Fibroblast of villous mesenchyme (primary cell): Measurements from ENCODE around the gene DENND1C. TPM values are rescaled to one million over a fixed set of nuclear protein-coding genes. Genes with fewer than 3 reads are reported as not detected.

Experiments used
- DNase-seq: peaks from one replicate; pipeline ENCODE4 v3.0.0-alpha.2; 2010; ENCODE audit warnings: low read depth
- H3K4me3 ChIP-seq: 2 replicates; pipeline ENCODE4 v1.5.1; 2011; ENCODE audit warnings: low read depth, mild to moderate bottlenecking, low read length
- total RNA-seq: library from RNA; depleted of rRNA; stranded (reverse); fragments of >200 nt; gene quantifications from 2 replicates; pipeline ENCODE4 v1.2.3, GENCODE V29; 2012
- TF ChIP-seq, protein P1 (sequence below): IDR thresholded peaks from 2 replicates; pipeline ENCODE4 v1.5.1; 2012; ENCODE audit warnings: low read depth, mild to moderate bottlenecking, low read length; ENCODE audit not compliant: insufficient read depth

The DENND1C gene
- total RNA-seq, 1 donor, result not detected

DNA sequence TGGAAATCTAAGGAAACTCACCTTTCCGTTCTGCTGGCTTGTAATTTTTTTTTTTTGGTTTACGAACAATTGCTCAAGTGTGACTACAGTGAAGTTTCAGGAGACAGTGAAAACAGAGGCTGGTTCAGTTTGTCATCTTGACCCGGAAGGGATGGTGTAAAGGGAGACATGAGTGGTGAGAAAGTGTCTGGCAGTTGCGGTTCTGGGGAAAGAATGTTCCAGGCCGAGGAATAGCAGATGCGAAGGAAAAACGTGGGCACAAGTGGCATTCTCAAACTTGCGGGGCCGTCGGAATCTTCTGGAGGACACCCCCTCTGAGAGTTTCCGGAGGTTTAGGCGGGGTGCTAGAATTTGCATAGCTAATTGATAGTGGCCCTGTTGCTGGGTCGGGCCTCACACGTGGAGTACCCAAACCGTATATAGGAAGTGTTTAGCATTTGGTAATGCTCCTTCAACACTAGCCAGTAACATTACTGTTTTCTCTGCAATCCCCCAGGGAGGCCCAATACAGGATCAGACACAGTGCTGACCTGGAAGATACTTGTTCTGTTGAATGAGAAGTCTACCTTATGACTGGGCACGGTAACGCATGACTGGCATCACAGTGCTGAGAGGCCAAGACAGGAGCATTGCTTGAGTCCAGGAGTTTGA is 46.4 kb upstream of the DENND1C start:
- H3K4me3 ChIP-seq, result no peak overlapping the region
- DNase-seq, result no peak
- TF ChIP-seq, protein P1, sequence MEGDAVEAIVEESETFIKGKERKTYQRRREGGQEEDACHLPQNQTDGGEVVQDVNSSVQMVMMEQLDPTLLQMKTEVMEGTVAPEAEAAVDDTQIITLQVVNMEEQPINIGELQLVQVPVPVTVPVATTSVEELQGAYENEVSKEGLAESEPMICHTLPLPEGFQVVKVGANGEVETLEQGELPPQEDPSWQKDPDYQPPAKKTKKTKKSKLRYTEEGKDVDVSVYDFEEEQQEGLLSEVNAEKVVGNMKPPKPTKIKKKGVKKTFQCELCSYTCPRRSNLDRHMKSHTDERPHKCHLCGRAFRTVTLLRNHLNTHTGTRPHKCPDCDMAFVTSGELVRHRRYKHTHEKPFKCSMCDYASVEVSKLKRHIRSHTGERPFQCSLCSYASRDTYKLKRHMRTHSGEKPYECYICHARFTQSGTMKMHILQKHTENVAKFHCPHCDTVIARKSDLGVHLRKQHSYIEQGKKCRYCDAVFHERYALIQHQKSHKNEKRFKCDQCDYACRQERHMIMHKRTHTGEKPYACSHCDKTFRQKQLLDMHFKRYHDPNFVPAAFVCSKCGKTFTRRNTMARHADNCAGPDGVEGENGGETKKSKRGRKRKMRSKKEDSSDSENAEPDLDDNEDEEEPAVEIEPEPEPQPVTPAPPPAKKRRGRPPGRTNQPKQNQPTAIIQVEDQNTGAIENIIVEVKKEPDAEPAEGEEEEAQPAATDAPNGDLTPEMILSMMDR, result no peak

DNA sequence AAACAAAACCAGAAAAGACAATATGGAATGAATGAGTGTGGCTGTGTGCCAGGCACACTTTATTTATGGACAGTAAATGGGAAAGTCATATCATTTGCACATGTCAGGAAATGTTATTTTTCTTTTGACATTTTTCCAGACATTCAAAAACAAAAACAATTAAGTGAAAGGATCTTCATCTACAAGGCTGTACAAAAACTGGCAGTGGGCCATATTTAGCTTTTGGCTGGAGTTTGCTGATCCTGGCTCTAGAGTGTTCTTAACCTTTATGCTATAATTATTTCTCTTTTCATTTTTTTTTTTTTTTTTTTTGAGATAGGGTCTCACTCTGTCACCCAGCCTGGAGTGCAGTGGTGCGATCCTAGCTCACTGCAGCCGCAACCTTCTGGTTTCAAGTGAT is 42.7 kb upstream of the DENND1C start:
- TF ChIP-seq, protein P1, result no peak
- no peak overlapping the region for H3K4me3 ChIP-seq
- DNase-seq, result no peak

DNA sequence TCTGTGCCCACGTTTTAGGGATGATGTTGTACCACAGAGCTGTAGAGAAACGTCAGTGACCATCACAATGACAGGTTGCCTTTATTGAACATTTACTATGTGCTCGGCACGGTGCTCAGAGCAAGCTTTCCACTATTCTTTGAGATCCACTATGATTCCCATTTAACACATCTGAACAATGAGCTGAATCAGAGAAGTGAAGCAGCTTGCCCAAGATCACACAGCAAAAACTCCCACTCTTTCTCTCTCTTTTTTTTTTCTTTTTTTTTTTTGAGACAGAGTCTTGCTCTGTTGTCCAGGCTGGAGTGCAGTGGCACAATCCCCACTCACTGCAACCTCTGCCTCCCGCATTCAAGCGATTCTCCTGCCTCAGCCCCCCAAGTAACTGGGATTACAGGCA is 41.1 kb upstream of the DENND1C start:
- H3K4me3 ChIP-seq, result no peak overlapping the region

DNA sequence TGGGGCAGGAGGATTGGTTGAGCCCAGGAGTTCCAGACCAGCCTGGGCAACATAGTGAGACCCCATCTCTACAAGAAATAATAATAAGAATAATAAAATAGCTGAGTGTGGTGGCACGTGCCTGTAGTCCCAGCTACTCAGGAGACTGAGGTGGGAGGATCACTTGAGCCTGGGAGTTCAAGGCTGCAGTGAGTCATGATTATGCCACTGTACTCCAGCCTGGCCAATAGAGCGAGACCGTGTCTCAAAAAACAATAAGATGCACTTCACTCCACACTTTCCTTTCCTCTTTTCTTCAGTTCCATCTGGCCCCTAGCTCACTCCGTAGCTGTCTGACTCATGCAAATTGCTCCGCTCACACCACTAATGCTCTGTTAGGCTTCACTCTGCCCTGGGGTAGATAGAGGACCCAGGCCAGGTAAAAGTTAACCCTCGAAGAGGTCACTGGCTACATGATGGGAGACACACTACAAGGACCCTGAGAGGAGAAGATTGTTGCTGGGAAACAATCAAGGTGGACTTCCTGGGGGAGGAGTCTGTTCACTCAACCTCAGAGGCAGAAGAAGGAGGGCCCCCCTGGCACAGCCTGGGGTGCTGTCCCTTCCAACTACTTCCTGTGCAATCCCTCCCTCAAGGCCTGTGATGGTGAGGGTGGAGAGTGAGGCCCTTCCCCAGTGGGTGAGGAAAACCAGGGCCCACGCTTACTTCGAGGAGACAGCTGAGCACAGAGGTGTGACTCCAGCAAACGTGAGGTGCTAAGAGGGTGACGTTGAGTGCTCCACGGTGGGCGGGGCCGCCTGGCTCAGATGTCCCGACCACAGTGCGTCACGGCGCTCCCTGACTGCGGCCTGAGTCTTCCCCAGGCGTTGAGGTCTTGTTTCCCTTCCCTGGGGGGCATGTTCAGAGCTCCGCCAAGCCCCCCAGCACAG is 40.4 kb upstream of the DENND1C start:
- DNase-seq, result no peak
- TF ChIP-seq, protein P1, result no peak
- H3K4me3 ChIP-seq, result no peak overlapping the region

More for the DNA sequence above, 41.1 kb upstream of the DENND1C start:
- DNase-seq, result no peak
- TF ChIP-seq, protein P1, result no peak

DNA sequence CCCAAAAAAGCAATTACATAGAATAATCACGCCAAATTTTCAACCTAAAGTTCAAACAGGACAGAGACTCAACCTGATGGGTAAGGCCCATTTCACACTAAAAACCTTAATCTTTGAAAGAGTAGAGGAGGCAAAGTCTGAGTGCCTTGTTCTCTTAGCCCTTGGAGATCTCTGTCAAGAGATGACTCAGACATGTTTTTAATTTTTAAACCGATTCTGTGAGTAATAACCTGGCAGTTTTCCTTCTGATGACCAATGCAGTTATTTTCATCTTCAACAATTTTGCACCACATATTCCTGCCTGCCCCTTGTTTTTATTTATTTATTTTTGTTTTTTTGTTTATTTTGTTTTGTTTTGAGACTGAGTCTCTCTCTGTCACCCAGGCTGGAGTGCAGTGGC is 37.7 kb upstream of the DENND1C start:
- TF ChIP-seq, protein P1, result no peak
- peak; percentile 41 for DNase-seq
- H3K4me3 ChIP-seq, result no peak overlapping the region

DNA sequence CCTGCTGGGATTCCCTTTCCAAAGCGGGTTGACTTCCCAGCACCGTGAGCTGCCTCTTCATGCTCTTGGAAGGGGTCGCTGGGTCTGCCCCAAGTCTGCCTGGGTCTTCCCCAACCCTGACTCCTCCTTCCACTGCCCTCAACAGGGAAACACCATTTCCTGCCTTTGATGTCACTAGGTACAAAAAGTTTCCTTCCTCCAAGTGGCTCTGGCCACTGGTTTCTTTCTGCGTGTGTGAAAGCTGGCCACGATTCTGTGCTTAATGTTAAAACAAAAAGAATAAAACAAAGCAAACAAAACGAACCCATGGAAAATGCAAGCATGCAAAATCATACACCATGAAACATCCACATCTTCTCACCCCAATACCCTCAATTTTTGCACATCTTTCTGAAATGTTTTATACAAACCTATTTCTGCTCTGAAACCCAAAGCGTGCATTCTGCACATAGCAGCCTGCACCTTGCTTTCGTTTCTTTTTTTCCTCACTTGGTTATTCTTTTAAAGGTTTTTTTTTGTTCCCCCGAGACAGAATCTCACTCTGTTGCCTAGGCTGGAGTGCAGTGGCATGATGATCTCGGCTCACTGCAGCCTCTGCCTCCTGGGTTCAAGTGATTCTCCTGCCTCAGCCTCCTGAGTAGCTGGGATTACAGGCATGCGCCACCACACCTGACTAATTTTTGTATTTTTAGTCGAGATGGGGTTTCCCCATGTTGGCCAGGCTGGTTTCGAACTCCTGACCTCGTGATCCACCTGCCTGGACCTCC is 36.7 kb upstream of the DENND1C start:
- H3K4me3 ChIP-seq, result no peak overlapping the region
- no peak for DNase-seq
- TF ChIP-seq, protein P1, result no peak
